ENCODE results near the gene BNC2.
A peak's percentile ranks its signal among the peaks of the same experiment; 100 is the strongest.

GRCh38 chr9:16726718-16727451, 143.6 kb downstream of the BNC2 start:
- TF ChIP-seq SMC3 (IDR thresholded peaks at IDR 0.05; ENCODE audit: low read depth, low read length) (no peak; the same call in 1 of the 2 replicates), POLR2A (IDR thresholded peaks at IDR 0.05; ENCODE audit: low read depth, low read length) (peak; percentile 72), CTCF (conservative IDR thresholded peaks at IDR 0.05; ENCODE audit: low read depth, low read length) (no peak), ELK1 (IDR thresholded peaks at IDR 0.05; ENCODE audit: borderline replicate concordance, low read depth, low read length) (no peak), USF2 (IDR thresholded peaks at IDR 0.05; ENCODE audit: low read depth, low read length) (0 out of 2 replicates have a peak, but pooled peaks have one; percentile 13), CEBPB (IDR thresholded peaks at IDR 0.05; ENCODE audit: low read depth, low read length) (peak; percentile 98), NFE2L2 (IDR thresholded peaks at IDR 0.05; ENCODE audit: low read depth, low read length) (no peak), MAFK (IDR thresholded peaks at IDR 0.05; ENCODE audit: low read depth, low read length) (no peak), CHD1 (IDR thresholded peaks at IDR 0.05; ENCODE audit: low read depth, low read length) (0 out of 2 replicates have a peak, but pooled peaks have one; percentile 68), MXI1 (IDR thresholded peaks at IDR 0.05; ENCODE audit: borderline replicate concordance, low read depth, low read length) (peak; percentile 35; the same call in 1 of the 2 replicates), MAZ (IDR thresholded peaks at IDR 0.05; ENCODE audit: borderline replicate concordance, low read depth, low read length) (0 out of 2 replicates have a peak, but pooled peaks have one; percentile 8), RFX5 (IDR thresholded peaks at IDR 0.05; ENCODE audit: low read depth, low read length) (no peak)
